Caco-2 (cell line): Measurements from ENCODE around the gene AADACL3. TPM values are rescaled to one million over a fixed set of nuclear protein-coding genes. Genes with fewer than 3 reads are reported as not detected.
"Not testable (repeated sequence)": the region's sequence is repeated elsewhere in the genome, so short reads cannot be mapped to it uniquely, and the experiment has no call there.

ENCODE experiments used
- BruUV-seq: library from RNA; stranded (reverse); fragments of 400-500 nt; replicated peaks from 2 replicates; lab custom pipeline; 2021; lab: Mats Ljungman, UMichigan
- CTCF ChIA-PET: fragments of 300-600 bp; sonication (Branson Sonifier 250); formaldehyde crosslinking; loops from one replicate; lab custom pipeline; 2022; ENCODE audit warnings: antibody characterized with exemption; lab: Charles Lee
- POLR2A ChIA-PET: fragments of 300-600 bp; sonication (Branson Sonifier 250); formaldehyde crosslinking; loops from one replicate; lab custom pipeline; 2022; ENCODE audit warnings: antibody characterized with exemption; lab: Charles Lee
- DNase-seq, 2 experiments: peaks; one replicate each; pipeline versions ENCODE4 v3.0.0 to v3.0.0-alpha.2; 2020 to 2022
- H3K27me3 ChIP-seq: replicated peaks from 2 replicates; pipeline ENCODE4 v1.6.0; 2011; ENCODE audit warnings: low read length; ENCODE audit not compliant: control insufficient read depth, insufficient read depth
- H3K36me3 ChIP-seq: 2 replicates; pipeline ENCODE4 v1.5.1; 2011; ENCODE audit warnings: low read length; ENCODE audit not compliant: control insufficient read depth, insufficient read depth
- H3K4me1 ChIP-seq: fragments of 250-450 bp; sonication (Bioruptor Pico); 2 replicates; pipeline ENCODE4 v1.5.1; 2020; ENCODE audit warnings: mild to moderate bottlenecking
- H3K4me3 ChIP-seq: 2 replicates; pipeline ENCODE4 v1.5.1; 2011; ENCODE audit warnings: low read depth, mild to moderate bottlenecking, control low read depth, low read length
- H3K9me3 ChIP-seq: fragments of 250-450 bp; sonication (Bioruptor Pico); 2 replicates; pipeline ENCODE4 v1.5.1; 2020; ENCODE audit warnings: mild to moderate bottlenecking, moderate library complexity
- H3K27ac Mint-ChIP-seq: one replicate; pipeline ENCODE4 v1.8.0; 2022; ENCODE audit warnings: mixed read lengths; ENCODE audit not compliant: unreplicated experiment
- H3K27me3 Mint-ChIP-seq: one replicate; pipeline ENCODE4 v1.8.0; 2022; ENCODE audit warnings: mixed read lengths; ENCODE audit not compliant: insufficient read depth, unreplicated experiment
- H3K36me3 Mint-ChIP-seq: one replicate; pipeline ENCODE4 v1.8.0; 2022; ENCODE audit warnings: mild to moderate bottlenecking, mixed read lengths; ENCODE audit not compliant: insufficient read depth, unreplicated experiment
- H3K4me1 Mint-ChIP-seq: one replicate; pipeline ENCODE4 v1.8.0; 2022; ENCODE audit warnings: low read depth, mixed read lengths; ENCODE audit not compliant: unreplicated experiment
- H3K4me3 Mint-ChIP-seq: one replicate; pipeline ENCODE4 v1.8.0; 2022; ENCODE audit warnings: mild to moderate bottlenecking, moderate library complexity, mixed read lengths; ENCODE audit not compliant: unreplicated experiment
- H3K9me3 Mint-ChIP-seq: one replicate; pipeline ENCODE4 v1.8.0; 2022; ENCODE audit warnings: mixed read lengths; ENCODE audit not compliant: unreplicated experiment
- CTCF ChIP-seq, 2 experiments: fragments of 200-600 bp in 1 of 2; IDR thresholded peaks; 1 replicate in 1 of 2; 2 replicates in 1 of 2; pipeline versions ENCODE4 v1.5.1 to v1.8.0; 2011 to 2022; ENCODE audit warnings: antibody characterized with exemption in 1 of 2, control low read depth in 1 of 2, inconsistent platforms in 1 of 2, low read depth in 1 of 2, low read length in 1 of 2, mild to moderate bottlenecking in 1 of 2, moderate library complexity in 1 of 2; ENCODE audit not compliant: insufficient read depth in 1 of 2, severe bottlenecking in 1 of 2, unreplicated experiment in 1 of 2
- intact Hi-C: fragments of 100-400 bp; cut with micrococcal nuclease; formaldehyde crosslinking; loops from one replicate; pipeline ENCODE4 v1.10.0; 2022; ENCODE audit not compliant: unreplicated experiment
- total RNA-seq: library from RNA; stranded (reverse); gene quantifications from 2 replicates; pipeline ENCODE4 v1.2.3, GENCODE V29; 2022

The AADACL3 gene
- total RNA-seq, 1 experiment from 2014 or later = not detected

- DNase-seq = no peak
These were observed 14.2 kb downstream of the AADACL3 start for GRCh38 chr1:12730156-12730555.

GRCh38 chr1:12731084-12731483 lies 15.2 kb downstream of the AADACL3 start:
- H3K27ac Mint-ChIP-seq, POLR2A ChIA-PET, H3K4me1 ChIP-seq, H3K4me1 Mint-ChIP-seq, H3K4me3 ChIP-seq, H3K9me3 Mint-ChIP-seq, intact Hi-C loops, H3K9me3 ChIP-seq, CTCF ChIA-PET, H3K4me3 Mint-ChIP-seq, H3K36me3 Mint-ChIP-seq, DNase-seq, H3K27me3 Mint-ChIP-seq, H3K27me3 ChIP-seq, BruUV-seq, H3K36me3 ChIP-seq: not testable (repeated sequence)

More at GRCh38 chr1:12730156-12730555, 14.2 kb downstream of the AADACL3 start:
- H3K9me3 Mint-ChIP-seq = peaks cover 9% of the 10 kb centered on the region
- Histone ChIP-seq H3K4me1 (no peaks in the 10 kb centered on the region), H3K36me3 (no peaks in the 10 kb centered on the region), H3K4me3 (no peak overlapping the region), H3K27me3 (no peaks in the 10 kb centered on the region), H3K9me3 (no peaks in the 10 kb centered on the region)
- H3K4me3 Mint-ChIP-seq = no peak overlapping the region
- H3K27me3 Mint-ChIP-seq = peaks cover 9% of the 10 kb centered on the region
- no peak overlapping the region for H3K27ac Mint-ChIP-seq
- H3K36me3 Mint-ChIP-seq = no peaks in the 10 kb centered on the region
- ChIA-PET POLR2A (no interaction called here), CTCF (no interaction called here)
- intact Hi-C loops = no loop called here
- no peaks in the 10 kb centered on the region for H3K4me1 Mint-ChIP-seq
- no peak for TF ChIP-seq CTCF (IDR thresholded peaks at IDR 0.05; ENCODE audit: insufficient read depth in 1 of 2, low read depth in 1 of 2, low read length in 1 of 2, severe bottlenecking in 1 of 2, unreplicated experiment in 1 of 2)
- no TSS peak for BruUV-seq

- H3K4me1 Mint-ChIP-seq = no peaks in the 10 kb centered on the region
- H3K27me3 Mint-ChIP-seq = peaks cover 14% of the 10 kb centered on the region
- ChIA-PET POLR2A (no interaction called here), CTCF (no interaction called here)
- Histone ChIP-seq H3K4me1 (no peaks in the 10 kb centered on the region), H3K4me3 (no peak overlapping the region), H3K9me3 (no peaks in the 10 kb centered on the region), H3K36me3 (no peaks in the 10 kb centered on the region), H3K27me3 (no peaks in the 10 kb centered on the region)
- no peak overlapping the region for H3K27ac Mint-ChIP-seq
- DNase-seq = no peak
- no peak overlapping the region for H3K4me3 Mint-ChIP-seq
- no peaks in the 10 kb centered on the region for H3K36me3 Mint-ChIP-seq
- TF ChIP-seq CTCF (IDR thresholded peaks at IDR 0.05; ENCODE audit: insufficient read depth in 1 of 2, low read depth in 1 of 2, low read length in 1 of 2, severe bottlenecking in 1 of 2, unreplicated experiment in 1 of 2) = no peak
- peaks cover 9% of the 10 kb centered on the region for H3K9me3 Mint-ChIP-seq
- intact Hi-C loops = no loop called here
- BruUV-seq = no TSS peak
These were observed 18.7 kb downstream of the AADACL3 start for GRCh38 chr1:12734651-12735050.

- Mint-ChIP-seq H3K27me3 (peaks cover 8% of the 10 kb centered on the region), H3K4me3 (no peak overlapping the region), H3K9me3 (no peaks in the 10 kb centered on the region), H3K27ac (no peak overlapping the region), H3K36me3 (no peaks in the 10 kb centered on the region), H3K4me1 (no peaks in the 10 kb centered on the region)
- Histone ChIP-seq H3K27me3 (no peaks in the 10 kb centered on the region), H3K4me3 (no peak overlapping the region), H3K36me3 (no peaks in the 10 kb centered on the region), H3K9me3 (no peaks in the 10 kb centered on the region), H3K4me1 (no peaks in the 10 kb centered on the region)
- POLR2A ChIA-PET = no interaction called here
- CTCF ChIA-PET = no interaction called here
- intact Hi-C loops = no loop called here
- no peak for DNase-seq
- no peak for TF ChIP-seq CTCF (IDR thresholded peaks at IDR 0.05; ENCODE audit: insufficient read depth in 1 of 2, low read depth in 1 of 2, low read length in 1 of 2, severe bottlenecking in 1 of 2, unreplicated experiment in 1 of 2)
- no TSS peak for BruUV-seq
These were observed 23.0 kb downstream of the AADACL3 start for GRCh38 chr1:12738934-12739333.
